ENCODE measurements around the gene ANGPTL2. TPM values are rescaled to one million over a fixed set of nuclear protein-coding genes. Genes with fewer than 3 reads are reported as not detected.

ANGPTL2 gene
- total RNA-seq, 1 donor from 2014 or later, result not detected

DNA sequence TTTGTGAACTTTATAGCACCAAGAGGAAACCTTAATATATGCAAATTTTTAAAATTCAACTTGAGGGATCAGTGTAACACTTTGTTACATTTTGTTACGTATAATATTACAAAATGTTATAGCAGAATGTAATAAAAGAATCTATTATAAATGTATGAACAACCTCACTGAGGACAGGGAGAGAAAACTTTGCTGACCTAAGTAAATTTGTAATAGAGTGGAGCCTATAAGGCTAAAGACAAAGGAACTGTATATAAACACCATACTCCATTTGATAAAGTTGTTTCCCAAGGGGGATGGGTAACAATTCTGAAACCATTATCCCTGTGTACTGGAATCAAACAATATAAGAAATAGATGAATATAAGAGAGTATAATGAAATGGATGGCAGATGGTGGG is 77.3 kb downstream of the ANGPTL2 start:
- Mint-ChIP-seq H3K9me3 (no peaks in the 10 kb centered on the region), H3K36me3 (ENCODE audit: low read depth) (no peaks in the 10 kb centered on the region), H3K4me1 (ENCODE audit: low read depth) (peaks cover 22% of the 10 kb centered on the region), H3K27ac (no peak overlapping the region), H3K4me3 (ENCODE audit: low read depth) (no peak overlapping the region), H3K27me3 (ENCODE audit: low read depth) (peaks cover 35% of the 10 kb centered on the region)
- intact Hi-C loops (cut with micrococcal nuclease), result loop anchor here (5.0 kb wide), 1 partner anchor 38 kb away; no protein-coding TSS in a partner anchor
- DNase-seq (ENCODE audit: low spot score), result no peak

DNA sequence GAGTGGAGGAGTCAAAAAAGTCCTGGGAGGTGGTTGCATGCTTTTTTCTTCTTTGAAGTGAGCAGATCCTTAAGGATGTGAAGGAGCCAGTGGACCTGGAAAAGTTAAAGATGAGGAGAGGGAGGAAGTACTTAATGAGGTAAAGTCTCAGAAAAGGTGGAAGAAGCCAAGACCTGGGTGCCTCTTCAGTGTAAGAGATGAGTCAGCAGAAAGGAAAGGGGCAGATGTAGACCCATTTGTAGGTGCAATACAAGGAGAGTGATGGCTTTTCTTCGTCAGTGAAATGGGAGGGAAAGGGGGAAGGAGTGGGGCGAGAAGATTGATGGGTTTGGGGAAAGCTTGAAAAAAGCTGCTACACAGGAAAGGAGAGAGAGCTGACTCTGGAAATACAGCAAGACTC is 82.9 kb downstream of the ANGPTL2 start:
- intact Hi-C loops (cut with micrococcal nuclease), result no loop called here
- H3K36me3 Mint-ChIP-seq (ENCODE audit: low read depth), result no peaks in the 10 kb centered on the region
- no peak overlapping the region for H3K27ac Mint-ChIP-seq
- no peak for DNase-seq (ENCODE audit: low spot score)
- H3K4me3 Mint-ChIP-seq (ENCODE audit: low read depth), result no peak overlapping the region
- no peaks in the 10 kb centered on the region for H3K9me3 Mint-ChIP-seq
- peaks cover 30% of the 10 kb centered on the region for H3K27me3 Mint-ChIP-seq (ENCODE audit: low read depth)
- no peaks in the 10 kb centered on the region for H3K4me1 Mint-ChIP-seq (ENCODE audit: low read depth)

DNA sequence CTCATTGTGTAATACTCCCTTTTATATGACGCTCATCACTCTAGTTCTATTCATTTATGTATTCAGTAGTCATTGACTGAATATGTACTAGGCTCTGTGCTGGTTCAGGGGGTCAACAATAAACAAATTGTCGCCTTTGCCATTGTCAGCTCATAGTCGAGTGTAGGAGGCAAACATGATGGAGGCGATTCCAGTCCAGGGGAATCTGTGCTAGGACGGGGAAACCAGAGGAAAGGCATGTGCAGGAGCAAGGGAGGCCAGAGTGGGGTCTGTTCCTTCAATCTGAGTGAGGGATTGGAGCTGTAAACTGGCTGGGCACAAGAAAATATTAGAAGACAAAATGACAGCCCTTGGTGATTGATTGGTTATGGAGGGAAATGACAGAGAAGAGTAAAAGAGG is 83.9 kb downstream of the ANGPTL2 start:
- H3K9me3 Mint-ChIP-seq, result no peaks in the 10 kb centered on the region
- H3K27ac Mint-ChIP-seq, result no peak overlapping the region
- intact Hi-C loops (cut with micrococcal nuclease), result no loop called here
- peaks cover 28% of the 10 kb centered on the region for H3K27me3 Mint-ChIP-seq (ENCODE audit: low read depth)
- DNase-seq (ENCODE audit: low spot score), result no peak
- no peak overlapping the region for H3K4me3 Mint-ChIP-seq (ENCODE audit: low read depth)
- H3K4me1 Mint-ChIP-seq (ENCODE audit: low read depth), result no peaks in the 10 kb centered on the region
- H3K36me3 Mint-ChIP-seq (ENCODE audit: low read depth), result no peaks in the 10 kb centered on the region

Other genes with a start within 250 kb of the ANGPTL2 start
- 2.4 and 3.1 TPM in 2 replicates for gene RALGPS1, start 207.9 kb downstream of the ANGPTL2 start, total RNA-seq
- 1.9 and 2.9 TPM in 2 replicates for gene GARNL3, start 142.1 kb upstream of the ANGPTL2 start, total RNA-seq

All from activated T-helper 2 cell treated with anti-CD3 and anti-CD28 coated beads, Interferon-gamma antibody, Interleukin-2, Interleukin-4, amounts not matched to agents 10 μg/mL and 5 μg/mL and 100 μg/mL, durations not matched to agents 14 hours and 24 hours and 36 hours (primary cell).